ENCODE results near the gene CYP4F12. TPM values are rescaled to one million over a fixed set of nuclear protein-coding genes. Genes with fewer than 3 reads are reported as not detected.

Gene CYP4F12
- polyA plus RNA-seq, 1 donor (not counting 4 experiments of a cell fraction or from before 2014, with no cell fraction given) = 2.0 TPM

- no peaks in the 10 kb centered on the region for H3K4me1 ChIP-seq (ENCODE audit: control insufficient read depth, extremely low read depth, insufficient read depth, low read length)
- H2AFZ ChIP-seq (ENCODE audit: control insufficient read depth, low read length) = no peak overlapping the region
- H3K9me1 ChIP-seq (ENCODE audit: control insufficient read depth, extremely low read depth, insufficient read depth, low read length) = no peaks in the 10 kb centered on the region
- dilution Hi-C loops (cut with MboI; ENCODE audit: extremely low pct_ligation_motif_present, low sequenced_read_pairs) = no loop called here
- H3K27me3 ChIP-seq (ENCODE audit: control insufficient read depth, extremely low read depth, insufficient read depth, low read length) = no peaks in the 10 kb centered on the region
- H3K4me3 ChIP-seq (ENCODE audit: control insufficient read depth in 2 of 3, extremely low read depth in 1 of 3, insufficient read depth in 2 of 3, low read depth in 1 of 3, low read length in 3 of 3) = no peak overlapping the region
- H3K36me3 ChIP-seq (ENCODE audit: control insufficient read depth in 2 of 2, extremely low read depth in 1 of 2, insufficient read depth in 2 of 2, low read length in 2 of 2) = no peaks in the 10 kb centered on the region
- no peak overlapping the region for H3K4me2 ChIP-seq (ENCODE audit: control insufficient read depth, extremely low read depth, insufficient read depth, low read depth, low read length)
- H4K20me1 ChIP-seq (ENCODE audit: control insufficient read depth, extremely low read depth, insufficient read depth, low read length) = no peaks in the 10 kb centered on the region
- no peak overlapping the region for H3K9ac ChIP-seq (ENCODE audit: control insufficient read depth, extremely low read depth, insufficient read depth, low read length)
- no peaks in the 10 kb centered on the region for H3K79me2 ChIP-seq (ENCODE audit: control insufficient read depth, insufficient read depth, low read length)
- H3K27ac ChIP-seq (ENCODE audit: control insufficient read depth, insufficient read depth, low read length) = no peak overlapping the region
- TF ChIP-seq EZH2 (IDR thresholded peaks at IDR 0.05; ENCODE audit: low read length) (no peak), CTCF (optimal IDR thresholded peaks at IDR 0.05 in 1 of 3, IDR thresholded peaks at IDR 0.05 in 1 of 3, conservative IDR thresholded peaks at IDR 0.05 in 1 of 3; ENCODE audit: extremely low read depth in 1 of 3, insufficient read depth in 2 of 3, low read length in 3 of 3) (no peak)
- no peak for DNase-seq (ENCODE audit: low read depth, low spot score)
- no peak for FAIRE-seq
- H3K9me3 ChIP-seq (ENCODE audit: control insufficient read depth, low read depth, low read length) = no peaks in the 10 kb centered on the region
Measured at GRCh38 chr19:15636026-15636425, 36.9 kb upstream of the CYP4F12 start.

GRCh38 chr19:15639596-15639995 lies 33.3 kb upstream of the CYP4F12 start:
- Histone ChIP-seq H3K27ac (ENCODE audit: control insufficient read depth, insufficient read depth, low read length) (no peak overlapping the region), H3K4me2 (ENCODE audit: control insufficient read depth, extremely low read depth, insufficient read depth, low read depth, low read length) (no peak overlapping the region), H3K4me1 (ENCODE audit: control insufficient read depth, extremely low read depth, insufficient read depth, low read length) (no peaks in the 10 kb centered on the region), H3K36me3 (ENCODE audit: control insufficient read depth in 2 of 2, extremely low read depth in 1 of 2, insufficient read depth in 2 of 2, low read length in 2 of 2) (no peaks in the 10 kb centered on the region), H3K9me3 (ENCODE audit: control insufficient read depth, low read depth, low read length) (no peaks in the 10 kb centered on the region), H3K9me1 (ENCODE audit: control insufficient read depth, extremely low read depth, insufficient read depth, low read length) (no peaks in the 10 kb centered on the region), H3K4me3 (ENCODE audit: control insufficient read depth in 2 of 3, extremely low read depth in 1 of 3, insufficient read depth in 2 of 3, low read depth in 1 of 3, low read length in 3 of 3) (no peak overlapping the region), H2AFZ (ENCODE audit: control insufficient read depth, low read length) (no peak overlapping the region), H3K9ac (ENCODE audit: control insufficient read depth, extremely low read depth, insufficient read depth, low read length) (no peak overlapping the region), H4K20me1 (ENCODE audit: control insufficient read depth, extremely low read depth, insufficient read depth, low read length) (no peaks in the 10 kb centered on the region), H3K27me3 (ENCODE audit: control insufficient read depth, extremely low read depth, insufficient read depth, low read length) (no peaks in the 10 kb centered on the region), H3K79me2 (ENCODE audit: control insufficient read depth, insufficient read depth, low read length) (no peaks in the 10 kb centered on the region)
- TF ChIP-seq CTCF (optimal IDR thresholded peaks at IDR 0.05 in 1 of 3, IDR thresholded peaks at IDR 0.05 in 1 of 3, conservative IDR thresholded peaks at IDR 0.05 in 1 of 3; ENCODE audit: extremely low read depth in 1 of 3, insufficient read depth in 2 of 3, low read length in 3 of 3) = no peak
- no peak for TF ChIP-seq EZH2 (IDR thresholded peaks at IDR 0.05; ENCODE audit: low read length)
- no peak for DNase-seq (ENCODE audit: low read depth, low spot score)
- dilution Hi-C loops (cut with MboI; ENCODE audit: extremely low pct_ligation_motif_present, low sequenced_read_pairs) = no loop called here
- FAIRE-seq = no peak

All from keratinocyte (primary cell).